ENCODE data around the gene SORCS2. TPM values are rescaled to one million over a fixed set of nuclear protein-coding genes. Genes with fewer than 3 reads are reported as not detected.

Gene SORCS2
- total and polyA plus RNA-seq, 2 donors, result 2.2 to 2.7 TPM

- 90% methylated on average over 8 of the region's 8 CpGs for WGBS
- DNase-seq (ENCODE audit: low read depth in 6 of 9, low spot score in 9 of 9), result no peak
- no peak overlapping the region for H3K4me3 ChIP-seq (ENCODE audit: low read length in 2 of 2)
- H3K36me3 ChIP-seq (ENCODE audit: control insufficient read depth in 2 of 2, insufficient read depth in 2 of 2, low read length in 1 of 2), result no peaks in the 10 kb centered on the region
- peaks cover 0 to 8% of the 10 kb centered on the region in 2 donors for H3K4me1 ChIP-seq (ENCODE audit: control insufficient read depth in 2 of 2, insufficient read depth in 2 of 2, low read length in 2 of 2)
- no peak overlapping the region for H3K27ac ChIP-seq (ENCODE audit: low read depth in 1 of 2, low read length in 1 of 2)
- H3K9me3 ChIP-seq (ENCODE audit: control insufficient read depth in 2 of 2, insufficient read depth in 1 of 2, low read length in 1 of 2), result no peaks in the 10 kb centered on the region
- peaks cover 0 to 2% of the 10 kb centered on the region in 2 donors for H3K27me3 ChIP-seq (ENCODE audit: control insufficient read depth in 2 of 2, insufficient read depth in 1 of 2, low read length in 1 of 2)
These were observed 203.3 kb downstream of the SORCS2 start for GRCh38 chr4:7395645-7396044.

GRCh38 chr4:7396186-7396910 is 204.0 kb downstream of the SORCS2 start:
- Histone ChIP-seq H3K9me3 (ENCODE audit: control insufficient read depth in 2 of 2, insufficient read depth in 1 of 2, low read length in 1 of 2) (no peaks in the 10 kb centered on the region), H3K27ac (ENCODE audit: low read depth in 1 of 2, low read length in 1 of 2) (no peak overlapping the region), H3K36me3 (ENCODE audit: control insufficient read depth in 2 of 2, insufficient read depth in 2 of 2, low read length in 1 of 2) (no peaks in the 10 kb centered on the region), H3K4me3 (ENCODE audit: low read length in 2 of 2) (no peak overlapping the region), H3K4me1 (ENCODE audit: control insufficient read depth in 2 of 2, insufficient read depth in 2 of 2, low read length in 2 of 2) (peaks cover 0 to 8% of the 10 kb centered on the region in 2 donors), H3K27me3 (ENCODE audit: control insufficient read depth in 2 of 2, insufficient read depth in 1 of 2, low read length in 1 of 2) (peaks cover 0 to 2% of the 10 kb centered on the region in 2 donors)
- no peak for DNase-seq (ENCODE audit: low read depth in 6 of 9, low spot score in 9 of 9)
- WGBS, result 87% methylated on average over 14 of the region's 14 CpGs

- Histone ChIP-seq H3K36me3 (ENCODE audit: control insufficient read depth in 2 of 2, insufficient read depth in 2 of 2, low read length in 1 of 2) (no peaks in the 10 kb centered on the region), H3K27ac (ENCODE audit: low read depth in 1 of 2, low read length in 1 of 2) (no peak overlapping the region), H3K4me3 (ENCODE audit: low read length in 2 of 2) (no peak overlapping the region), H3K27me3 (ENCODE audit: control insufficient read depth in 2 of 2, insufficient read depth in 1 of 2, low read length in 1 of 2) (peaks cover 0 to 2% of the 10 kb centered on the region in 2 donors), H3K9me3 (ENCODE audit: control insufficient read depth in 2 of 2, insufficient read depth in 1 of 2, low read length in 1 of 2) (no peaks in the 10 kb centered on the region), H3K4me1 (ENCODE audit: control insufficient read depth in 2 of 2, insufficient read depth in 2 of 2, low read length in 2 of 2) (peaks cover 0 to 8% of the 10 kb centered on the region in 2 donors)
- WGBS, result 84% methylated on average over 24 of the region's 24 CpGs
- no peak for DNase-seq (ENCODE audit: low read depth in 6 of 9, low spot score in 9 of 9)
These were observed 205.1 kb downstream of the SORCS2 start for GRCh38 chr4:7397206-7398103.

- peaks cover 0 to 2% of the 10 kb centered on the region in 2 donors for H3K27me3 ChIP-seq (ENCODE audit: control insufficient read depth in 2 of 2, insufficient read depth in 1 of 2, low read length in 1 of 2)
- peak in 1 of 9 donors; percentile 12 for DNase-seq (ENCODE audit: low read depth in 6 of 9, low spot score in 9 of 9)
- H3K9me3 ChIP-seq (ENCODE audit: control insufficient read depth in 2 of 2, insufficient read depth in 1 of 2, low read length in 1 of 2), result no peaks in the 10 kb centered on the region
- no peak overlapping the region for H3K27ac ChIP-seq (ENCODE audit: low read depth in 1 of 2, low read length in 1 of 2)
- peaks cover 0 to 8% of the 10 kb centered on the region in 2 donors for H3K4me1 ChIP-seq (ENCODE audit: control insufficient read depth in 2 of 2, insufficient read depth in 2 of 2, low read length in 2 of 2)
- H3K4me3 ChIP-seq (ENCODE audit: low read length in 2 of 2), result no peak overlapping the region
- 10% methylated on average over 6 of the region's 6 CpGs for WGBS
- no peaks in the 10 kb centered on the region for H3K36me3 ChIP-seq (ENCODE audit: control insufficient read depth in 2 of 2, insufficient read depth in 2 of 2, low read length in 1 of 2)
These were observed 205.7 kb downstream of the SORCS2 start for GRCh38 chr4:7398104-7398423.

DNA sequence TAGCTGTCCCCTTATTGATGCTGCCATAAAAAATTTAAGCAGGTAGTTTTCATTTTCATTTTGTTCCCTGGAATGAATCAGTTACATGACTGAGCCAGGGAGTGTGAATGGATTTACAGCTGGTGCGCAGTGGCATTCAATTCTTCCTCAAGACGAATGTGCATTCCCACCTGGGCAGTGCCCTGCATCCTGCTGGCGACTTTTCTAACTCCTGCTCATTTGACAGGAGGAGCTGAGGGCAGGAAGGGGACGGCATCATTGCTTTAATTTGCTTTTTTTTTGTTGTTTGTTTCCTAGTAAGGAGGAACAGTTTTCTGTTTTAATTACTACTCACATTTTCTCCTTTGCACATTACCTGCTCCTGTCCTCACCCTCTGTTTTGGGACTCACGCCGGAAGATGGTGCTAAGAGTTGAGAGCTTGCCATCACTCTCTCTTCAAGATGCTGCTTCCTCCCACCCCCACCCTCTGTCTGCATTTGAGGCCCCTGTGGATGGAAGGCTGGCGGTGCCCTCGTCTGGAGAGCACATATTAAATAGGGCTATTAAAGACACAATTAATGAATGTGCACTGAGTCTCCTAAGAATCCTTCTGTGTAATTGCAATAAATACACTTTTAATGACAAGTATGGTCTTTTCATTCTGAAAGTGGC is 206.6 kb downstream of the SORCS2 start:
- H3K27me3 ChIP-seq (ENCODE audit: control insufficient read depth in 2 of 2, insufficient read depth in 1 of 2, low read length in 1 of 2), result peaks cover 0 to 2% of the 10 kb centered on the region in 2 donors
- peaks cover 0 to 5% of the 10 kb centered on the region in 2 donors for H3K4me1 ChIP-seq (ENCODE audit: control insufficient read depth in 2 of 2, insufficient read depth in 2 of 2, low read length in 2 of 2)
- no peaks in the 10 kb centered on the region for H3K36me3 ChIP-seq (ENCODE audit: control insufficient read depth in 2 of 2, insufficient read depth in 2 of 2, low read length in 1 of 2)
- H3K27ac ChIP-seq (ENCODE audit: low read depth in 1 of 2, low read length in 1 of 2), result no peak overlapping the region
- no peak overlapping the region for H3K4me3 ChIP-seq (ENCODE audit: low read length in 2 of 2)
- DNase-seq (ENCODE audit: low read depth in 6 of 9, low spot score in 9 of 9), result no peak
- 59% methylated on average over 8 of the region's 8 CpGs for WGBS
- no peaks in the 10 kb centered on the region for H3K9me3 ChIP-seq (ENCODE audit: control insufficient read depth in 2 of 2, insufficient read depth in 1 of 2, low read length in 1 of 2)

DNA sequence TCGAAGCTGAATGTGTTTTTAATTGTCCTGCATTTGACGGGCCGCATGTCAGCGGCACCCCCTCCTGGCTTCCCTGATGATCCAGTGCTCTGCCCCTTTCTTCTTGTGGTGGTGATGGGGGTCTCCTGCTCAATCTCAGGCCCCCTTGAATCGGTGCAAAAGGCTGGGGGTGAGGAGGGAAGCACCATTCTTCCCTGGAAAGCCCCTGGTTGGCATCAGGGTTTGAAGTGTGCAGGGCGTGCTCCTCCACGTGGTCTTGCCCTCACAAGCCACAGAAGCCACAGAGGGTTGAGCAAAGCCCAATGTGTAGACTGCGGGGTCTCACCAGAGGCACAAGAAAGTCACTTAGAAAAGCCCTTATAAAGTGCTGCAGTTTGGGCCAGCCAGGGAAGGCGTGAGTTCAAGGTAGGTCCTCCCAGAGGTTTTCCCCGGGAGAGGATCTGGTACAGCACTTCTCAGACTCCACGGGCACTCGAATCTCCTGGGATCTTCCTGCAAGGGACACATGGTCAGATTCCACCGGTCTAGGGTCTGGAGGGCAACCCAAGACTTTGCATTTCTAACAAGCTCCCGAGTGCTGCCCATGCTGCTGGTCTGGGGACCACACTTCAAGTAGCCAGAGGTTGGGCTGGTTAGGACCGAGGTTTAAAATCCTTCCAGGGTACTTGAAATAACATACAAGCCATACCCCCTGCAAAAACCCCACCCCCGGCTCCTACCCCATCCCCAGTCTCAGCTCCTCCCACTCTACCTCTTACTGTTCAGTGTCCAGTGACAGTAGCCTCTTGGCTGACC is 207.3 kb downstream of the SORCS2 start:
- no peak for DNase-seq (ENCODE audit: low read depth in 6 of 9, low spot score in 9 of 9)
- Histone ChIP-seq H3K4me1 (ENCODE audit: control insufficient read depth in 2 of 2, insufficient read depth in 2 of 2, low read length in 2 of 2) (peaks cover 0 to 4% of the 10 kb centered on the region in 2 donors), H3K9me3 (ENCODE audit: control insufficient read depth in 2 of 2, insufficient read depth in 1 of 2, low read length in 1 of 2) (no peaks in the 10 kb centered on the region), H3K36me3 (ENCODE audit: control insufficient read depth in 2 of 2, insufficient read depth in 2 of 2, low read length in 1 of 2) (no peaks in the 10 kb centered on the region), H3K27me3 (ENCODE audit: control insufficient read depth in 2 of 2, insufficient read depth in 1 of 2, low read length in 1 of 2) (peaks cover 0 to 2% of the 10 kb centered on the region in 2 donors), H3K4me3 (ENCODE audit: low read length in 2 of 2) (no peak overlapping the region), H3K27ac (ENCODE audit: low read depth in 1 of 2, low read length in 1 of 2) (no peak overlapping the region)
- WGBS, result 72% methylated on average over 16 of the region's 16 CpGs

- WGBS, result 84% methylated on average over 2 of the region's 2 CpGs
- H3K27ac ChIP-seq (ENCODE audit: low read depth in 1 of 2, low read length in 1 of 2), result no peak overlapping the region
- H3K9me3 ChIP-seq (ENCODE audit: control insufficient read depth in 2 of 2, insufficient read depth in 1 of 2, low read length in 1 of 2), result no peaks in the 10 kb centered on the region
- peaks cover 0 to 2% of the 10 kb centered on the region in 2 donors for H3K27me3 ChIP-seq (ENCODE audit: control insufficient read depth in 2 of 2, insufficient read depth in 1 of 2, low read length in 1 of 2)
- no peak for DNase-seq (ENCODE audit: low read depth in 6 of 9, low spot score in 9 of 9)
- H3K4me3 ChIP-seq (ENCODE audit: low read length in 2 of 2), result no peak overlapping the region
- H3K4me1 ChIP-seq (ENCODE audit: control insufficient read depth in 2 of 2, insufficient read depth in 2 of 2, low read length in 2 of 2), result peaks cover 0 to 4% of the 10 kb centered on the region in 2 donors
- H3K36me3 ChIP-seq (ENCODE audit: control insufficient read depth in 2 of 2, insufficient read depth in 2 of 2, low read length in 1 of 2), result no peaks in the 10 kb centered on the region
These were observed 208.4 kb downstream of the SORCS2 start for GRCh38 chr4:7400671-7401298.

- no peaks in the 10 kb centered on the region for H3K9me3 ChIP-seq (ENCODE audit: control insufficient read depth in 2 of 2, insufficient read depth in 1 of 2, low read length in 1 of 2)
- H3K4me1 ChIP-seq (ENCODE audit: control insufficient read depth in 2 of 2, insufficient read depth in 2 of 2, low read length in 2 of 2), result peaks cover 0 to 2% of the 10 kb centered on the region in 2 donors
- peaks cover 0 to 2% of the 10 kb centered on the region in 2 donors for H3K27me3 ChIP-seq (ENCODE audit: control insufficient read depth in 2 of 2, insufficient read depth in 1 of 2, low read length in 1 of 2)
- H3K4me3 ChIP-seq (ENCODE audit: low read length in 2 of 2), result no peak overlapping the region
- no peaks in the 10 kb centered on the region for H3K36me3 ChIP-seq (ENCODE audit: control insufficient read depth in 2 of 2, insufficient read depth in 2 of 2, low read length in 1 of 2)
- H3K27ac ChIP-seq (ENCODE audit: low read depth in 1 of 2, low read length in 1 of 2), result no peak overlapping the region
- 85% methylated on average over 4 of the region's 4 CpGs for WGBS
- DNase-seq (ENCODE audit: low read depth in 6 of 9, low spot score in 9 of 9), result no peak
These were observed 210.2 kb downstream of the SORCS2 start for GRCh38 chr4:7402526-7402925.

All from thymus (tissue), 11 donors.